Renal pelvis (tissue), 12 donors: ENCODE data around the gene KDM4D. TPM values are rescaled to one million over a fixed set of nuclear protein-coding genes. Genes with fewer than 3 reads are reported as not detected.
A peak's percentile ranks its signal among the peaks of the same experiment; 100 is the strongest.
"Not testable (repeated sequence)": the region's sequence is repeated elsewhere in the genome, so short reads cannot be mapped to it uniquely, and the experiment has no call there.

Experiments
- DNase-seq: peaks from one replicate; pipeline ENCODE4 v3.0.0-alpha.2; 2013
- long read RNA-seq, 16 experiments: transcript quantifications; one replicate each; lab custom pipeline, GENCODE V29; 2026
- polyA plus RNA-seq, 3 donors: library from polyadenylated mRNA; unstranded; fragments of 120-200 nt; gene quantifications; one replicate each; pipeline ENCODE4 v1.2.1, GENCODE V29; 2013; ENCODE audit not compliant: insufficient read length in 3 of 3

Gene KDM4D
- 1 to 10 TPM; 2.1 to 2.5 (median 2.1) TPM for polyA plus RNA-seq
- long read RNA-seq, donor 1, partial matches to known transcripts = 0 of 1 reads
- long read RNA-seq, donor 1, other reads (novel, unspliced or antisense) = 0 of 1 reads
- long read RNA-seq, donor 2, partial matches to known transcripts = 0 of 1 reads
- long read RNA-seq, donor 2, other reads (novel, unspliced or antisense) = 0 of 1 reads
- long read RNA-seq, donor 3, partial matches to known transcripts = 0 of 5 reads
- long read RNA-seq, donor 3, other reads (novel, unspliced or antisense) = 0 of 5 reads
- long read RNA-seq, donor 4 = 0 reads
- long read RNA-seq, donor 5, partial matches to known transcripts = 0 of 2 reads
- long read RNA-seq, donor 5, other reads (novel, unspliced or antisense) = 0 of 2 reads
- long read RNA-seq, donor 6, partial matches to known transcripts = 0 of 1 reads
- long read RNA-seq, donor 6, other reads (novel, unspliced or antisense) = 0 of 1 reads
- long read RNA-seq, donor 7, partial matches to known transcripts = 0 of 5 reads
- long read RNA-seq, donor 7, other reads (novel, unspliced or antisense) = 0 of 5 reads
- long read RNA-seq, donor 8, partial matches to known transcripts = 0 of 2 reads
- long read RNA-seq, donor 8, other reads (novel, unspliced or antisense) = 0 of 2 reads
- long read RNA-seq, donor 9, partial matches to known transcripts = 0 of 2 reads
- long read RNA-seq, donor 9, other reads (novel, unspliced or antisense) = 0 of 2 reads
- long read RNA-seq, donor 10, transcript KDM4D-201 (3 exons, 2,978 nt) = major isoform, 5 of 6 reads
- long read RNA-seq, donor 10, partial matches to known transcripts = 0 of 6 reads
- long read RNA-seq, donor 10, other reads (novel, unspliced or antisense) = 0 of 6 reads
- long read RNA-seq, donor 11, partial matches to known transcripts = 0 of 1 reads
- long read RNA-seq, donor 11, other reads (novel, unspliced or antisense) = 0 of 1 reads
- long read RNA-seq, donor 12, partial matches to known transcripts = 0 of 2 reads
- long read RNA-seq, donor 12, other reads (novel, unspliced or antisense) = 0 of 2 reads
- long read RNA-seq, donor 13, partial matches to known transcripts = 0 of 3 reads
- long read RNA-seq, donor 13, other reads (novel, unspliced or antisense) = 0 of 3 reads
- long read RNA-seq, donor 14 = 0 reads
- long read RNA-seq, donor 15, partial matches to known transcripts = 0 of 1 reads
- long read RNA-seq, donor 15, other reads (novel, unspliced or antisense) = 0 of 1 reads
- long read RNA-seq, donor 16, transcript KDM4D-201 (3 exons, 2,978 nt) = major isoform, 5 of 7 reads
- long read RNA-seq, donor 16, partial matches to known transcripts = 0 of 7 reads
- long read RNA-seq, donor 16, other reads (novel, unspliced or antisense) = 0 of 7 reads

GRCh38 chr11:94973099-94973968 is at the start of gene KDM4D, which contains the start of gene CWC15:
TSS of gene KDM4D (plus strand) at chr11:94973709. CDS start at chr11:94997373, 23,664 bp downstream.
TSS of gene CWC15 (minus strand) at chr11:94973556. CDS start at chr11:94972185, 1,371 bp downstream.
- peak; percentile 97 for DNase-seq

GRCh38 chr11:94924171-94924572 is 49.3 kb upstream of the KDM4D start:
- DNase-seq = no peak

- DNase-seq = no peak
Observed at GRCh38 chr11:94924612-94925011, 48.9 kb upstream of the KDM4D start.

GRCh38 chr11:94925422-94926270 is 47.9 kb upstream of the KDM4D start:
- DNase-seq = no peak

- no peak for DNase-seq
Observed at GRCh38 chr11:94926271-94926625, 47.3 kb upstream of the KDM4D start.

- peak; percentile 90 for DNase-seq
Observed at GRCh38 chr11:94926698-94927237, 46.7 kb upstream of the KDM4D start.

- no peak for DNase-seq
Observed at GRCh38 chr11:94928117-94928990, 45.2 kb upstream of the KDM4D start.

GRCh38 chr11:94932072-94932471 is 41.4 kb upstream of the KDM4D start:
- DNase-seq = not testable (repeated sequence)

GRCh38 chr11:94932503-94932902 is 41.0 kb upstream of the KDM4D start:
- DNase-seq = no peak

- no peak for DNase-seq
Observed at GRCh38 chr11:94933223-94934130, 40.0 kb upstream of the KDM4D start.

- DNase-seq = no peak
Observed at GRCh38 chr11:94934362-94934761, 39.1 kb upstream of the KDM4D start.

- DNase-seq = no peak
Observed at GRCh38 chr11:94934846-94935245, 38.7 kb upstream of the KDM4D start.

GRCh38 chr11:94938095-94939055 is 35.1 kb upstream of the KDM4D start:
- no peak for DNase-seq

GRCh38 chr11:94939346-94939745 is 34.2 kb upstream of the KDM4D start:
- DNase-seq = no peak

GRCh38 chr11:94941131-94941530 is 32.4 kb upstream of the KDM4D start:
- DNase-seq = no peak

- no peak for DNase-seq
Observed at GRCh38 chr11:94946812-94947211, 26.7 kb upstream of the KDM4D start.
